ENCODE measurements around the gene NOL7.

NOL7 gene

DNA sequence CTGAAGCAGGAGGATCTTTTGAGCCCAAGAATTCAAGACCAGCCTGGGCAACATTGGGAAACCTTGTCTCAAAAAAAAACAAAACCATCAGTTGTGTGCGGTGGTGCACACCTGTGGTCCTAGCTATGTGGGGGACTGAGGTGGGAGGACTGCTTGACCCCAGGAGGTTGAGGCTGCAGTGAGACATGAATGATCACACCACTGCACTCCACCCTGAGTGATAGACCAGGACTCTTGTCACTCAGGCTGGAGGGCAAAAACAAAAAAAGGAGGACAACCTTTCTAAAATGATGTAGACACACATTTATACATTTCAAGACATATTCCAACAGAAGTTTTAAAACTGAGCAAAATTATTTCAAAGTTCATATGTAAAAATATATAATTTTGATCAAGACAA is 45.1 kb downstream of the NOL7 start:
- no peak for DNase-seq

- DNase-seq = no peak
Observed at GRCh38 chr6:13660893-13661292, 45.8 kb downstream of the NOL7 start.

DNA sequence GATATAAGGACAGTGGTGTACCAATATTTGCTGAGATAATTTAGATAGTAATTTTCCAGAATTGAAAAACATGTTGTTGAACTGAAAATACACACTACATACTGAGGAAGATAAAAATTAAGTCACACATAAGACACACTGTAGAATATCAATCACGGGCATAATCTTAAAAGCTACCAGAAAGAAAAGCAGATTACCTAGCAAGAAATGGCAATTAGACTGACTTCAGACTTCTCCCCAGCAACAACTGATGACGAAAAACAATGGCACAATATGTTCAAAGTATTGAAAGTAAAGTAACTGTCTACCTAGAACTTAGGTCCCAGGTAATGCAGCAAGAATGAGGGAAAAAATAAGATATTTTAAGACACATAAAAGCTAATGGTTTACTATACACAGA is 46.5 kb downstream of the NOL7 start:
- DNase-seq = no peak

DNA sequence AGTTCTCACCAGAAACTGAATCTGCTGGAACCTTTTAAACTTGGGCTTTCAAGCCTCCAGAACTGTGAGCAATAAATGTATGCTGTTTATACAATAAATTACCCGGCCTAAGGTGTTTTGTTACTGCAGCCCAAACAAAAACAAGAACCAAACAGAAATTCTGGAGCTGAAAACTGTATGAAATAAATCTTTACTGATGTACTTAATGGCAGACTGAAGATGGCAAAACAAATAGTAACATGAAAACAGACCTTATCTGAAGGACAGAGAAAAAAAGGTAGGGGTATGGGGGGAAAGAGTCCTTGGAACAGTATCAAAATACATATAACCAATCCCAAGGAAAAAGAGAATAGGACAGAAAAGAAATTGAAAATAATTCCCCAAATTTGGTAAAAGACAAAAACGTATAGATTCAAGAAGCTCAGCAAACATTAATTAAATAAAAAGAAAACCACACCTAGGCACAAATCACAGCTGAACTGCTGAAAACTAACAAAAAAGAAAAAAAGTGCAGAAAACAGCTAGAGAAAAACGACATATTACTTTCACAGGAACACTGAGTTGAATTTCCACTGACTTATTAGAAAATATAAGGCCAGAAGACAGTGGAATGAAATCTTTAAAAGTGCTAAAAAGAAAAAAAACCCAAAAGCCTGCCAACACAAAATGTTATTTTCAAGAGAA is 47.7 kb downstream of the NOL7 start:
- no peak for DNase-seq

GRCh38 chr6:13663986-13664385 is 48.9 kb downstream of the NOL7 start:
- no peak for DNase-seq

GRCh38 chr6:13664703-13665352 is 49.7 kb downstream of the NOL7 start:
- DNase-seq = no peak

DNA sequence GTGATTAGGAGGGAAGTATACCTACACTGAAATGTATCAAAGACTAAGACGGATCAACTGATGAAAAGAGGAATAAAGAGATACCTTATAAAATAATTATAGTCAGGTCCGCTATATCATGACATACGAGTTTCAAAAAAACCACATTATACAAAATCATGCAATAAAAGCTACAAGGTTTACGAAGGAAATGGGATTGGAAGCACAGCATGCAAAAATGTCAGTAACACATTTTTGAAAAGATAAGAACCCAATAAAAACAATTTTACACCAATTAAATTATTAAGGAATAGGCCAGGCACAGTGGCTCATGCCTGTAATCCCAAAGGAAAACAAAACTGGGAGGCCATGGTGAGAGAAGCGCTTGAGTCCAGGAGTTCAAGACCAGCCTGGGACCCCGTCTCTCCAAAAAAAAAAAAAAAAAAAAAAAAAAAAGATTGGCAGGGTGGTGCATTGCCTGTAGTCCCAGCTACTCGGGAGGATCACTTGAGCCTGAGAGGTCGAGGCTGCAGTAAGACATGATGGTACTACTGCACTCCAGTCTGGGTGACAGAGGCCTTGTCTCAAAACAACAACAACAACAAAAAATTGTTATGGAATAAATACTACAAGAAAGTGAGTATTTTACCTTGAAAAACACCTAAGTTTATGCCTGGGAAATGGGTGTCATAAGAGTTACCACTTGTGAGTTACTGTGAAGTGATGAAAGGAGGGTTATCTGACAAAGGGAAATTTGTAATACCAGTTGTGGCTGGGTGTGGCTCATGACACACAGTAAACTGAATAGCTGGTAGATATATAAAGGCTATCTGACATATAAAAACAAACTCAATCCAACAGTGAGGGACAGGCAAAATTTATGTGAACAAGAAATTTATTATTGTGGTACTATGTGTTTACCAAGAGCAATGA is 51.3 kb downstream of the NOL7 start:
- DNase-seq = peak; percentile 85

DNA sequence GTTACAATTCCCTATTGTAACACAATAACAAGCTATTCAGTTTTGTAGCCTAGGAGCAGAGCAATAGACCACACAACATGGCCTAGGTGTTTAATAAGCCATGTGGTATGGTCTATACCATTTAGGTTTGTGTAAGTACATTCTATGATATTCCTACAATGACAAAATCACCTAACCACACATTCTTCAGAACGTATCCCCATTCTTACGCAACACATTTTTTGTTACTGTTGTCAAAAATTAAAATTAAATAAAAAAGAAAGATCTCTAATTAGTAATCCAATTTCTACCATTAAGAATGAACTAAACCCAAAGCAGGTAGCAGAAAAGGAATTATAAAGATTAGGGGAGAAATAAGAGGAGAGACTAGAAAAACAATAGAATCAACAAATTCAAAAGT is 52.5 kb downstream of the NOL7 start:
- DNase-seq = no peak

- peak; percentile 83 for DNase-seq
Observed at GRCh38 chr6:13668291-13668928, 53.3 kb downstream of the NOL7 start.

- DNase-seq = no peak
Observed at GRCh38 chr6:13669476-13669875, 54.3 kb downstream of the NOL7 start.

All from hematopoietic multipotent progenitor cell treated with erythropoietin and hydrocortisone succinate and interleukin-3 and kit ligand, for 6 days (in vitro differentiated cells).